GM19023 (cell line): ENCODE data around the gene STK17B.

Experiments used
- ATAC-seq: cut with Tn5 transposase; IDR thresholded peaks from one replicate; pipeline ENCODE4 v1.9.1; 2021; ENCODE audit warnings: mild to moderate bottlenecking, moderate library complexity; ENCODE audit not compliant: unreplicated experiment

STK17B gene

GRCh38 chr2:196160101-196160500, 11.3 kb downstream of the STK17B start:
- peak; percentile 84 for ATAC-seq

GRCh38 chr2:196159221-196159892, 12.0 kb downstream of the STK17B start:
- ATAC-seq: no peak

GRCh38 chr2:196155575-196155974, 15.8 kb downstream of the STK17B start:
- ATAC-seq: no peak

- no peak for ATAC-seq
Observed at GRCh38 chr2:196153480-196153879, 17.9 kb downstream of the STK17B start.

- ATAC-seq: no peak
Observed at GRCh38 chr2:196149948-196150347, 21.4 kb downstream of the STK17B start.

GRCh38 chr2:196148736-196149135, 22.6 kb downstream of the STK17B start:
- ATAC-seq: no peak

GRCh38 chr2:196145256-196145655, 26.1 kb downstream of the STK17B start:
- no peak for ATAC-seq

- no peak for ATAC-seq
Observed at GRCh38 chr2:196144513-196145126, 26.8 kb downstream of the STK17B start.

- ATAC-seq: no peak
Observed at GRCh38 chr2:196143730-196144131, 27.6 kb downstream of the STK17B start.

- no peak for ATAC-seq
Observed at GRCh38 chr2:196142825-196143224, 28.6 kb downstream of the STK17B start.

- ATAC-seq: no peak
Observed at GRCh38 chr2:196140213-196140612, 31.2 kb downstream of the STK17B start.

- ATAC-seq: no peak
Observed at GRCh38 chr2:196137271-196137670, 34.1 kb downstream of the STK17B start.

GRCh38 chr2:196136151-196136550, 35.2 kb downstream of the STK17B start:
- ATAC-seq: no peak

- ATAC-seq: no peak
Observed at GRCh38 chr2:196131949-196132925, 39.1 kb downstream of the STK17B start.

- ATAC-seq: no peak
Observed at GRCh38 chr2:196131384-196131937, 39.9 kb downstream of the STK17B start.

- no peak for ATAC-seq
Observed at GRCh38 chr2:196130039-196130825, 41.1 kb downstream of the STK17B start.

GRCh38 chr2:196128749-196129148, 42.6 kb downstream of the STK17B start:
- no peak for ATAC-seq

- no peak for ATAC-seq
Observed at GRCh38 chr2:196125596-196125995, 45.8 kb downstream of the STK17B start.

- ATAC-seq: no peak
Observed at GRCh38 chr2:196123679-196124373, 47.6 kb downstream of the STK17B start.

- ATAC-seq: no peak
Observed at GRCh38 chr2:196119926-196120325, 51.5 kb downstream of the STK17B start.
